MM.1S (cell line): Measurements from ENCODE around the gene NRG3.

Experiments
- DNase-seq: peaks from one replicate; pipeline ENCODE4 v3.0.0-alpha.2; 2015
- H2AFZ ChIP-seq: fragments of 300-600 bp; sonication (generic); 2 replicates; pipeline ENCODE4 v1.6.0; 2016; ENCODE audit warnings: antibody characterized with exemption, low read length
- H3F3A ChIP-seq: fragments of 300-600 bp; sonication (generic); 2 replicates; pipeline ENCODE4 v1.6.1; 2016; ENCODE audit warnings: mild to moderate bottlenecking, antibody characterized with exemption, low read length, moderate library complexity, mixed read lengths; ENCODE audit not compliant: insufficient read depth
- H3K27ac ChIP-seq: fragments of 300-600 bp; sonication (generic); 2 replicates; pipeline ENCODE4 v1.5.1; 2016; ENCODE audit warnings: mild to moderate bottlenecking, low read length
- H3K27me3 ChIP-seq: fragments of 300-600 bp; sonication (generic); replicated peaks from 2 replicates; pipeline ENCODE4 v1.6.0; 2016; ENCODE audit warnings: low read length; ENCODE audit not compliant: insufficient read depth
- H3K36me3 ChIP-seq: fragments of 300-600 bp; sonication (generic); replicated peaks from 2 replicates; pipeline ENCODE4 v1.6.1; 2016; ENCODE audit warnings: mild to moderate bottlenecking, low read length, mixed read lengths; ENCODE audit not compliant: insufficient read depth
- H3K4me1 ChIP-seq: fragments of 300-600 bp; sonication (generic); 2 replicates; pipeline ENCODE4 v1.6.1; 2016; ENCODE audit warnings: low read length, mixed read lengths
- H3K4me2 ChIP-seq: fragments of 300-600 bp; sonication (generic); 2 replicates; pipeline ENCODE4 v1.6.0; 2016; ENCODE audit warnings: low read depth, low read length
- H3K4me3 ChIP-seq: fragments of 300-600 bp; sonication (generic); 2 replicates; pipeline ENCODE4 v1.5.1; 2016; ENCODE audit warnings: low read length, mixed read lengths
- H3K79me2 ChIP-seq: fragments of 300-600 bp; sonication (generic); 2 replicates; pipeline ENCODE4 v1.6.1; 2016; ENCODE audit warnings: mixed run types, low read length, mixed read lengths
- H3K9ac ChIP-seq: fragments of 300-600 bp; sonication (generic); 2 replicates; pipeline ENCODE4 v1.6.1; 2016; ENCODE audit warnings: low read length, mixed read lengths
- H3K9me2 ChIP-seq: fragments of 300-600 bp; sonication (generic); replicated peaks from 2 replicates; pipeline ENCODE4 v1.6.1; 2016; ENCODE audit warnings: mild to moderate bottlenecking, low read length, mixed read lengths; ENCODE audit not compliant: insufficient read depth
- H3K9me3 ChIP-seq: fragments of 300-600 bp; sonication (generic); replicated peaks from 2 replicates; pipeline ENCODE4 v1.6.1; 2016; ENCODE audit warnings: mild to moderate bottlenecking, low read length, mixed read lengths; ENCODE audit not compliant: insufficient read depth
- H4K20me1 ChIP-seq: fragments of 300-600 bp; sonication (generic); 2 replicates; pipeline ENCODE4 v1.6.1; 2016; ENCODE audit warnings: mild to moderate bottlenecking, low read length, moderate library complexity, mixed read lengths; ENCODE audit not compliant: insufficient read depth
- EZH2 ChIP-seq: fragments of 300-600 bp; sonication (generic); optimal IDR thresholded peaks from 2 replicates; pipeline ENCODE3; 2017; ENCODE audit warnings: low read depth, mild to moderate bottlenecking, antibody characterized with exemption, low read length, mixed read lengths
- EZH2phosphoT487 ChIP-seq: fragments of 300-600 bp; sonication (generic); IDR thresholded peaks from 2 replicates; pipeline ENCODE4 v1.6.1; 2018; ENCODE audit warnings: antibody characterized with exemption, low read length
- TF ChIP-seq, protein P1 (sequence below): fragments of 300-600 bp; sonication (generic); IDR thresholded peaks from 2 replicates; pipeline ENCODE4 v1.5.1; 2016; ENCODE audit warnings: antibody characterized with exemption, low read length, mixed read lengths

Gene NRG3

DNA sequence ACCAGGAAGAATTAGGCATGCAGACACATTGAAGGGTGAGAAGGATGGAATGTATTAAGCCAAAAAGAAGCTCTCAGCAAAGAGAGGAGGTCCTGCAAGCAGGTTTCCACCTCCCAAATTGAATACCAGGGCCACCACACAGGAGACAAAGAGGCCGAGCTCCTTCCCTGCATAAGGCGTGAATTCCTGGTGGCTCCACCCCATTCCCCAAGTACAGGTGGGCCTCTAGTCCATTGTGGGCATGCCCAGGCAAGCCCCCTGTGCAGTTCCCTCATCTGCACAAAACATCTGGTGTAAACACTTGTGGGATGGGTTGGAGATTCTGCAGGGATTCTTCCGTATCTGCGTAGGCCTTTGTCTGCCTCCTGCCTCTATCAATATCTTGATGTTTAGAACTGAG, 817.5 kb downstream of the NRG3 start:
- Histone ChIP-seq H3K27me3 (no peaks in the 10 kb centered on the region), H3K9me3 (no peaks in the 10 kb centered on the region), H2AFZ (no peak overlapping the region), H3K4me3 (no peak overlapping the region), H3F3A (no peaks in the 10 kb centered on the region), H3K79me2 (no peaks in the 10 kb centered on the region), H3K9ac (no peak overlapping the region), H3K4me2 (no peak overlapping the region), H3K36me3 (no peaks in the 10 kb centered on the region), H3K9me2 (no peaks in the 10 kb centered on the region), H3K27ac (no peak overlapping the region), H4K20me1 (no peaks in the 10 kb centered on the region), H3K4me1 (no peaks in the 10 kb centered on the region)
- DNase-seq: no peak
- TF ChIP-seq EZH2phosphoT487 (no peak), EZH2 (no peak)
- TF ChIP-seq, protein P1, sequence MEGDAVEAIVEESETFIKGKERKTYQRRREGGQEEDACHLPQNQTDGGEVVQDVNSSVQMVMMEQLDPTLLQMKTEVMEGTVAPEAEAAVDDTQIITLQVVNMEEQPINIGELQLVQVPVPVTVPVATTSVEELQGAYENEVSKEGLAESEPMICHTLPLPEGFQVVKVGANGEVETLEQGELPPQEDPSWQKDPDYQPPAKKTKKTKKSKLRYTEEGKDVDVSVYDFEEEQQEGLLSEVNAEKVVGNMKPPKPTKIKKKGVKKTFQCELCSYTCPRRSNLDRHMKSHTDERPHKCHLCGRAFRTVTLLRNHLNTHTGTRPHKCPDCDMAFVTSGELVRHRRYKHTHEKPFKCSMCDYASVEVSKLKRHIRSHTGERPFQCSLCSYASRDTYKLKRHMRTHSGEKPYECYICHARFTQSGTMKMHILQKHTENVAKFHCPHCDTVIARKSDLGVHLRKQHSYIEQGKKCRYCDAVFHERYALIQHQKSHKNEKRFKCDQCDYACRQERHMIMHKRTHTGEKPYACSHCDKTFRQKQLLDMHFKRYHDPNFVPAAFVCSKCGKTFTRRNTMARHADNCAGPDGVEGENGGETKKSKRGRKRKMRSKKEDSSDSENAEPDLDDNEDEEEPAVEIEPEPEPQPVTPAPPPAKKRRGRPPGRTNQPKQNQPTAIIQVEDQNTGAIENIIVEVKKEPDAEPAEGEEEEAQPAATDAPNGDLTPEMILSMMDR: no peak

DNA sequence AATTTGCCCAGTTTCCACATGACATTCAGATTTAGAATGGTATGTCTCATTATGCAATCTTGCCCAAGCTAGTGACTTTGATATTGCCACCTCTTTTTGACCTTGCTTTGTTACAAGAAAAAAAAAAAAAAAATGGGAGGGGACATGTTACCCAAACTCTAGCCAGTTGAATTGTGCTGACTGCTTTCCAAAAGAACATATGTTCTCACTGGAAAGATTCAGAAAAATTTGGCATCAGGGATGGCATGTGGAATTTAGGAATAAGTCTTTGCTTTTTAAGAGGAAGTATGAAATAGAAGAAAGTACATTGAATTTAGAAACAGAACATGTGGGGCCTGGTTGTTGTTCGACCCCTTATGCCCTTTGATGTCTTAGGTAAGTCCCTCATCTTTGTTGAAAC, 846.8 kb downstream of the NRG3 start:
- no peaks in the 10 kb centered on the region for H4K20me1 ChIP-seq
- no peaks in the 10 kb centered on the region for H3K9me3 ChIP-seq
- no peak overlapping the region for H3K4me3 ChIP-seq
- TF ChIP-seq EZH2: no peak
- TF ChIP-seq, protein P1: no peak
- TF ChIP-seq EZH2phosphoT487: no peak
- H3K79me2 ChIP-seq: no peaks in the 10 kb centered on the region
- H3K4me2 ChIP-seq: no peak overlapping the region
- H3K9me2 ChIP-seq: no peaks in the 10 kb centered on the region
- H3F3A ChIP-seq: no peaks in the 10 kb centered on the region
- H3K9ac ChIP-seq: no peak overlapping the region
- no peaks in the 10 kb centered on the region for H3K36me3 ChIP-seq
- no peak overlapping the region for H2AFZ ChIP-seq
- no peaks in the 10 kb centered on the region for H3K27me3 ChIP-seq
- no peak for DNase-seq
- H3K4me1 ChIP-seq: no peaks in the 10 kb centered on the region
- H3K27ac ChIP-seq: no peak overlapping the region

DNA sequence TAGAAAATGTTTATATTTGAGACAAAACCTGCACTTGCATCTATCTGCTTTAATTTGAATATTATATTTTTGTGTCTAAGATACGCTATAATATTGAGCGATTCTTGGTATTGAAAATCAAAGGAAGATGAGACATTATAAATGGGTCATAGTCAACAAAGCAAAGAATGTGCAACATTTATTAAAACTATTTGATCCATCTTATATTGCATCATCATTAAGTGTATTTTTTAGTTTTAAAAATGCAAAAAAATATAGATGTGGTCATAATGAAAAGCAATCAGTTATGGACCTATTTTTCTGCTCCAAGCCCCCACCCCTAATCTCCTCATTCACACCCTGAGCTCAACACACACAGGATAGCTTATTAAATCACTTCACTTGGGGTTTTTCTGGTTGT, 847.3 kb downstream of the NRG3 start:
- no peak for DNase-seq
- H3K27me3 ChIP-seq: no peaks in the 10 kb centered on the region
- H3K4me1 ChIP-seq: no peaks in the 10 kb centered on the region
- H3K9me2 ChIP-seq: no peaks in the 10 kb centered on the region
- H2AFZ ChIP-seq: no peak overlapping the region
- H3K9ac ChIP-seq: no peak overlapping the region
- no peaks in the 10 kb centered on the region for H3K36me3 ChIP-seq
- H3K9me3 ChIP-seq: no peaks in the 10 kb centered on the region
- H4K20me1 ChIP-seq: no peaks in the 10 kb centered on the region
- TF ChIP-seq EZH2: no peak
- TF ChIP-seq EZH2phosphoT487: no peak
- TF ChIP-seq, protein P1: no peak
- H3K27ac ChIP-seq: no peak overlapping the region
- no peak overlapping the region for H3K4me3 ChIP-seq
- no peak overlapping the region for H3K4me2 ChIP-seq
- no peaks in the 10 kb centered on the region for H3K79me2 ChIP-seq
- no peaks in the 10 kb centered on the region for H3F3A ChIP-seq
